22Rv1 (cell line): ENCODE results near the gene NBEA.

Source experiments
- CTCF ChIP-seq: fragments of 450-650 bp; IDR thresholded peaks from 2 replicates; pipeline ENCODE4 v1.5.1; 2017; ENCODE audit warnings: mild to moderate bottlenecking
- ZFX ChIP-seq: fragments of 450-650 bp; IDR thresholded peaks from 2 replicates; pipeline ENCODE4 v1.6.1; 2017; ENCODE audit warnings: antibody characterized with exemption, borderline replicate concordance

GRCh38 chr13:35131471-35131870 is 189.4 kb downstream of the NBEA start:
- no peak for TF ChIP-seq CTCF
- no peak for TF ChIP-seq ZFX
